ENCODE measurements around the gene EML4. TPM values are rescaled to one million over a fixed set of nuclear protein-coding genes. Genes with fewer than 3 reads are reported as not detected.

The EML4 gene
- total and polyA plus RNA-seq, 2 of the 13 experiments (the other 11 are each of a cell fraction or from before 2014, with no cell fraction given), result 243 to 476 TPM

- TF ChIP-seq PLSCR1 (CRISPR knock-in tag; IDR thresholded peaks at IDR 0.05; ENCODE audit: borderline replicate concordance) (no peak), TAF1 (CRISPR knock-in tag; IDR thresholded peaks at IDR 0.05) (peak; percentile 75; the same call in 1 of the 2 replicates), ZSCAN21 (CRISPR knock-in tag; IDR thresholded peaks at IDR 0.05; ENCODE audit: borderline replicate concordance) (no peak), ZNF556 (CRISPR knock-in tag; IDR thresholded peaks at IDR 0.05; ENCODE audit: borderline replicate concordance) (peak; percentile 58; the same call in 1 of the 2 replicates), ZNF781 (CRISPR knock-in tag; IDR thresholded peaks at IDR 0.05; ENCODE audit: borderline replicate concordance, not compliant biosample characterization) (no peak), TRIM22 (IDR thresholded peaks at IDR 0.05) (no peak), HDAC1 (CRISPR knock-in tag; IDR thresholded peaks at IDR 0.05) (peak; percentile 86), PRMT3 (CRISPR knock-in tag; IDR thresholded peaks at IDR 0.05; ENCODE audit: borderline replicate concordance, low read depth) (no peak), ZNF564 (CRISPR knock-in tag; IDR thresholded peaks at IDR 0.05) (no peak), ZNF143 (CRISPR knock-in tag; IDR thresholded peaks at IDR 0.05) (peak; percentile 67), LBX2 (CRISPR knock-in tag; IDR thresholded peaks at IDR 0.05; ENCODE audit: borderline replicate concordance) (no peak), FOXK2 (IDR thresholded peaks at IDR 0.05) (no peak; the same call in 1 of the 2 replicates), HHEX (CRISPR knock-in tag; IDR thresholded peaks at IDR 0.05) (0 out of 2 replicates have a peak, but pooled peaks have one; percentile 15), ZNF24 (IDR thresholded peaks at IDR 0.05) (no peak), PAXIP1 (CRISPR knock-in tag; conservative IDR thresholded peaks at IDR 0.05) (peak; percentile 92), SALL1 (CRISPR knock-in tag; IDR thresholded peaks at IDR 0.05) (peak; percentile 92), KLF13 (CRISPR knock-in tag; IDR thresholded peaks at IDR 0.05) (no peak), HNRNPUL1 (IDR thresholded peaks at IDR 0.05; ENCODE audit: low read depth, low read length) (no peak), ZNF354B (CRISPR knock-in tag; IDR thresholded peaks at IDR 0.05) (no peak), MZF1 (CRISPR knock-in tag; IDR thresholded peaks at IDR 0.05; ENCODE audit: borderline replicate concordance) (no peak)
Measured at GRCh38 chr2:42141687-42142546, 27.2 kb upstream of the EML4 start (continued).

Measured in HepG2 (cell line).